GM18508 (cell line): ENCODE data around the gene NBPF1.
"Not testable (repeated sequence)": the region's sequence is repeated elsewhere in the genome, so short reads cannot be mapped to it uniquely, and the experiment has no call there.

Experiments used
- ATAC-seq: cut with Tn5 transposase; IDR thresholded peaks from one replicate; pipeline ENCODE4 v1.9.1; 2021; ENCODE audit warnings: moderate number of reproducible peaks; ENCODE audit not compliant: insufficient read depth, unreplicated experiment

NBPF1 gene

DNA sequence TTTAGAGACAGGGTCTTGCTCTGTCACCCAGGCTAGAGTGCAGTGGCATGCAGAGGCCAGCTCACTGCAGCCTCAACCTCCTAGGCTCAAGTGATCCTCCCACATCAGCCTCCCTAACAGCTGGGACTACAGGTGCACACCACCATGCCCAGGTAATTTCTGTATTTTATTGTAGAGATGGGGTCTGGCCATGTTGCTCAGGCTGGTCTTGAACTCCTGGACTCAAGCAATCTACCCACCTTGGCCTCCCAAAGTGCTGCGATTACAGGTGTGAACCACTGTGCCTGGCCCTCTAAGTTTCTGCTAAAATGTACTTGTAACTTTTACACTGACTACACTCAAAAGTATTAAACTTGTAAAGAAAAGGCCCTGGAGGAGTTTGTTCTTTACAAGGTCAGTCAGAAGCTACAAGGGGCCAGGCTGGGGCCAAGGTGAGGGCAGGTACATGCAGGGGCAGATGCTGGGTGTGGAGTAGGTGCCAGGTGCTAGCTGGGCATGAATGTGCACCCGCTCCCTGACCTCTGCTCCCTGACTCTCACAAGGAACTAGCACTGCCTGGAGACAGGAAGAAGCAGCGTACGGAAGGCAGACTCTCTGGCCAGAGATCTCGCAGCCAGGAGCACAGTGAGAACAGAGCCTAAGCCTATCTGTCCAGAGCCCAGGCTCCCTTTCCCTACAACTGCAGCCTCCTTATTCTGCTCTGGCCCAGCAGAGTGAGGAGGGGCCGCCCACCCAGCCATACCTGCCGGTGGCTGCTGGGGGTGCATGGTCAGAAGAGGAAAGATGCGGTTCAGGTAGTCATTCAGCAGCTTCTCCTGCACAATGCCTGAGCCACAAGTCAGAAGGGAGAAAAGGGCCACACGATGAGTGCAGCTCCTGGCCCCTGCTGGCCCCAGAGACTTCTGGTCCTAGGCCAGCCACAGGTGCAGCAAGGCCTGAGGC, 28.9 kb upstream of the NBPF1 start:
- not testable (repeated sequence) for ATAC-seq

DNA sequence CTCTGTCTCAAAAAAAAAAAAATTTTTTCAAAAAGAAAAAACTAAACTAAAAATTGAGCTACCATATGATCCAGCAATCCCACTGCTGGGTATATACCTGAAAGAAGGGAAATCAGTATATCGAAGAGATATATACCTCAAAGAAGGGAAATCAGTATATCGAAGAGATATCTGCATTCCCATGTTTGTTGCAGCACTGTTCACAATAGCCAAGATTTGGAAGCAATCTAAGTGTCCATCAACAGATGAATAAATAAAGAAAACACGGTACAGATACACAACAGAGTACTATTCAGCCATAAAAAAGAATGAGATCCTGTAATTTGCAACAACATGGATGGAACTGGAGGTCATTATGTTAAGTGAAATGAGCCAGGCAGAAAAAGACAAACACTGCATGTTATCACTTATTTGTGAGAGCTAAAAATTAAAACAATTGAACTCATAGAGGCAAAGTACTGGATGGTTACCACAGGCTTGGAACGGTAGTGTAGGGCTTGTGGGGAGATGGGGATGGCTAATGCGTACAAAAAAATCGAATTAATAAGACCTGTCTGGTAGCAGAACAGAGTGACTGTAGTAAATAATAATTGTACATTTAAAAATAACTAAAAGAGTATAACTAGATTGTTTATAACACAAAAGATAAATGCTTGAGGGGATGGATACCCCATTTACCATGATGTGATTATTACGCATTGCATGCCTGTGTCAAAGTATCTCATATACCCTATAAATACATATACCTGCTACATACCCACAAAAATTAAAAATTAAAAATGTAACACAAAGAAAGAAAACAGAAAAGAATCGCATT, 28.0 kb upstream of the NBPF1 start:
- ATAC-seq, result not testable (repeated sequence)

GRCh38 chr1:16639091-16640031, 26.0 kb upstream of the NBPF1 start:
- ATAC-seq, result not testable (repeated sequence)

DNA sequence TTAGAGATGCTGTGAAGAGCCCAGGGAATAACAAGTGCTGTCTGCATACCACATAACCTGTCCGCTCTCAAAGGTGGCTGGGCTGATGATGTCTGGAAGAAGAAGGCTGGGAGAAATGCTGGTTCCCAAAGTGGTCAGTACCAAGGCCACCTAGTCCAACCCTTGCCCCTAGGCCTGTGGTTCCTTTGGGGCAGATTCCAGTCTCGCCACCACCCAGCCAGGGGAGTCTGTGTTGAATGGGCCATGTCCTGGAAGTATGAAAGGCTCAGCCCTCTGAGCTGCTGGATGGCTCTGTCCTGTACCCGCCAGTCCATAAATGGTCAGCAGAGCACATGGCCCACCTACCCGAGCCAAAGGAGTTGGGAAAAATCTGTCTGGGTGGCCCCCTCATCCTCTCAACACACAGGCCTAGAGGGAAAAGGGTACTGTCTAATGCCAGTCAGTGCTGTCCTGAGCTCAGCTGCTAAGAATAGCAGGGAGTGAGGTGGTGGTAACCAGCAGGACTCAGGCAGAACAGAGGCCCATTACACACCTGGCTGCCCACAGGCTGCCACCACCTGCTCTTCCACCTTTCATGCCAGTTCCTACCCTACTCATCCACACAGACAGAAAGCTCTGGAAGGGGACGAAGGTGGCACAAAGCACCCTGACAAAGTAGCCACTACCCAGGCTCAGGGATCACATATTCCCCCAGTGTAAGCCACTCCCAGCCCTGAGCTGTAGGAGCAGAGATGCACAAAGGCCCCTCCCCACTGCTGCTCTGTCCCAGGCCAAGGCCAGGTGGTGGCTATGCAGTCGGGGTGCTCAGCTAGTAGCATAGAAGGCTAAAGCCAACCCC, 24.8 kb upstream of the NBPF1 start:
- not testable (repeated sequence) for ATAC-seq

DNA sequence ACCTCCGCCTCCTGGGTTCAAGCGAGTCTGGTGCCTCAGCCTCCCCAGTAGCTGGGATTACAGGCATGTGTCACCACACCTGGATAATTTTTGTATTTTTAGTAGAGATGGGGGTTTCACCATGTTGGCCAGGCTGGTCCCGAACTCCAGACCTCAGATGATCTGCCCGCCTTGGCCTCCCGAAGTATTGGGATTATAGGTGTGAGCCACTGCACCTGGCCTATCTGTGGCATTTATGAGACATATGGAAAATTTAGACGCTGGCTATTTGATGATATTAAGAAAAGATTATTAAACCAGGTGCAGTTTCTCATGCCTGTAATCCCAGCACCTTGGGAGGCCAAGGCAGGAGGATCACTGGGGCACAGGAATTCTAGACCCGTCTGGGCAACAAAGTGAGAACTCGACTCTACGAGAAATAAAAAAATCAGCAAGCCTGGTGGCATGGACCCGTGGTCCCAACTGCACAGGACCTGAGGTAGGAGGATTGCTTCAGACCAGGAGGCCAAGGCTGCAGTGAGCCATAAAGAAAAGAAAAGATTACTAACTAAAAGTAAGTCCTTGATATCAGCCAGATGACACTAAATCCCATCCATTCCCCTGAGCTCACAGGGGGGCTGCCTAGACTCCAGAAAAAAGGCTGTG, 23.3 kb upstream of the NBPF1 start:
- ATAC-seq, result not testable (repeated sequence)

DNA sequence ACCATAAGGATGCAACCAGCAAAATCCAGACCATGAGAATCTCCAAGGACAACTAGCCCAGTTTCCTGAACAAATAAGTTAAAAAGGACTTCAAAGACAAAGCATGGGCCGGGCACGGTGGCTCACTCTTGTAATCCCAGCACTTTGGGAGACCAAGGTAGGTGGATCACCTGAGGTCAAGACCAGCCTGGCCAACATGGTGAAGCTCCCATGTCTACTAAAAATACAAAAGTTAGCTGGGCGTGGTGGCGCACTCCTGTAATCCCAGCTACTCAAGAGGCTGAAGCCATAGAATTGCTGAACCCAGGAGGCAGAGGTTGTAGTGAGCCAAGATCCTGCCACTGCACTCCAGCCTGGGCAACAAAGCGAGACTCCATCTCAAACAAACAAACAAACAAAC, 22.6 kb upstream of the NBPF1 start:
- ATAC-seq, result not testable (repeated sequence)

- ATAC-seq, result not testable (repeated sequence)
Measured at GRCh38 chr1:16633540-16634282, 20.3 kb upstream of the NBPF1 start.

- ATAC-seq, result not testable (repeated sequence)
Measured at GRCh38 chr1:16632044-16632850, 18.9 kb upstream of the NBPF1 start.

DNA sequence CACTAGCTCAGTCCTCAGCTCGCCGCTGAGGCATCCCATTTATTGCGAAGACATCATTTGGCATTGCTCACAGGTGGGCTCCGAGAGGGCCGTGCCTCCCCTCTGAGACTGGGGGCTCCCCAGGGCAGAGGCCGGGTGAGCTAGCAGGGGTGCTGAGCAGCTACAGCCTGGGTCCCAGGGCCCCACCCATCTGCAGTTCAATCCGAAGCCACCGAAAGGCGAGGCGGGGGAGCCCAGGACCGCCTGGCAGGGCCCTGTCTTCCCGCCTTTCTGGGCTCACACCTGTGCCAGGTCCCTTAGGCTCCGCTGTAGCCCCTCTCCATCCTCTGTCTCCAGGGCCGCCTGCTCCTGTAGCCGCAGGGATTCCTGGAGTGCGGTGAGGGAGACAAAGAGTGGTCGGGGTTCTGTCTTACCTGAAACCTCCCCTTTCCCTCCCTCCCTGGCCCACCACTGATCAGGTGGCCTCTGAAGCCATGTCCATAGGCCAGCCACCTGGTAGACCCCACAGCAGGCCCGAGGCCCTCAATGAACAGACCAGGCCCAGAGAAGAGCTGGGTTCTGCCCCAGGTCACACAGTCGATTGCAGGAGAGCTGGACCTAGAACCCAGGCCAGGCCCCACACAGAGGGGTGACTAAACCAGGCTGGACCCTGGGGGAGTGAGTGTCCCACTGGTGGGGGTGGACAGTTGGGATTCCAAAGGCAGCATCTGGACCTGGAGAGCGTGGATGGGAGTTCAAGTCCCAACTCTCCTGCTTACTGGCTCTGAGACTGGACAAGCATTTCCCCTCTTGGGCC, 18.1 kb upstream of the NBPF1 start:
- ATAC-seq, result no peak

DNA sequence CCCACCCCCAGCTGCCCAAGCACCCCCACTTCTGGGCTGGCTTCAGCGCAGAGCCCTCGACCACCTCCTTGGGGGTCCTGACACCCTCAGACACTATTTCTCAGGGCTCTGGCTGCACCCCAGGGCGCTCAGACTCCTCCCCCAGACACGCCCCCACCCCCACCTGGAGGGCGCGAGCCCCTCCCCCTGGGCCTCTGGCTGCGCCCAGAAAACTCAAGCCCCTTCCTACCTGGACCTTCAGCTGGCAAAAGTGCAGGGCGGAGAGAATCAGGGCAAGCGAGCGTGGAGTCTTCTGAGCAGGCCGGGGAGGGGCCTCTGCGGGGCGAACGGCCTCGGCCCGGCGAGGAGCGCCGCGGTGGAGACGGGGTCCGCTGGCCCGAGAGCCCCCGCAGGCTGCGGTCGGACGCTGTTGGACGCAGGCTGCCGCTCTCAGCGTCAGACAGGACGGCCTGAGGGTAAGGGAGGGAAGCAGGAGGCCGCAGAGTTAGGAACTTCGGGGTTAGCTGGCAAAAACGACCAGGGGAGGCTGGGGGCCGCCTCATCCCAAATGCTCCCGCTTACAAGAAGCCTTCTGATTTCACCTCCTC, 17.4 kb upstream of the NBPF1 start:
- no peak for ATAC-seq

DNA sequence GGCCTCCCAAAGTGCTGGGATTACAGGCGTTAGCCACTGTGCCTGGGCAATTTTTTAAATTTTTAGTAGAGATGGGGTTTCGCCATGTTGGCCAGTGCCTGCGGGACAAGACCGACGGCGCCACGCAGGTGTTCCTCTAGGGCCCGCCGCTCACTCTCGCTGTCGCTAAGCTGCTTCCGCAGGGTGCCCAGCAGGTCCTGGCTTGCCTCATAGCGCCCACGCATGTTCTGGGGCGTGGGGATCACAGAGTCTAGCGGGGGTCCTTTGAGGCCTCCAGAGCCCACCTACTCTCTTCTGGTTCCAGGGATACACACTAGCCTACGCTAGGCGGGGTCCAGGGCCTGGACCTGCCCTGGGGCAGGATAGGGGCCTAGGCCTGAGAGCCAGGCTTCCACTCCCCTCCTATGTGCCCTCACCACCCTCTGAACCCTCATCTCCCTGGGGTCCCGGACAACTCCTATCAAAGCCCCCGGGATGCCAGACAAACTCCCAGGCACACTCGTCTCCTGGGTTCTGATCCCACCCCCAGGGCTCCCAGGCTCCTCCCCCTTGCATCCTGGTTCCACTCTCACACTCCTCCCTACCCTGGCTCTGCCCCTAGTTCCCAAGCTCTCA, 16.7 kb upstream of the NBPF1 start:
- ATAC-seq, result not testable (repeated sequence)

DNA sequence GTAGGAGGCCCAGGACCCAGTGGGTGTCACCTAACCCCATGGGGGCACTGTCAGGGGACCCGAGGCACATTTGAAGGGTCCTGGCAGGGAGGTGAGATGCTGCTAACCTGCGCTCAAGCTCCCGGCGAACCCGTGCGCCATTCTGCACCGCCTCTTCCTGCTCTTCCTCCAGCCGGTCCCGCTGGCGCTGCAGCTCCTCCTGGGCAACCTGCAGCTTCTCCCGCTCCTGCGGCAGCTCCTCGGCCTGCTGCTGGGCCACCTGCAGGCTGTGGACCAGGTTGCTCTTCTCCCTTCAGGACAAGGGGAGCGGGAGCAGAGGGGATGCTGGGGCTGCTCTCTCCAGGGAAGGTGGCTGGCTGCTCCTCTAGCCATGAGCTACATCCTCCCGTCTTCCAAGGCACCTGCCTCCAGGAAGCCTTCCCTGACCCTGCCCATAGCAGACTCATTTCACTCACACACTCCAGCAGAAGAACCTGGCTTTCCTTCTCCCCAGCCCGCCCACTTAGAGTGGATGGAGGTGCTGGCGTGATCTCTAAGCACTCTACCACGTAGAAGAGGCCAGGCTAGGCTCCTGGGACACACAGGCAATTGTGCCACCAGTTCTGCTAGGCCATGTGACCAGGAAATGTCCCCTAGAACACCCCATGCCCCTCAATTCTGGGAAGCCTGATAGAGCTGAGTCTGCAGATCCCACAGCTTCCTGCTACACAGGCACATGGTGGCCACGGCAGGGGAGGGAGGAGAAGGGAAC, 15.2 kb upstream of the NBPF1 start:
- no peak for ATAC-seq

GRCh38 chr1:16626409-16626983, 13.1 kb upstream of the NBPF1 start:
- ATAC-seq, result not testable (repeated sequence)

- no peak for ATAC-seq
Measured at GRCh38 chr1:16625497-16626408, 12.4 kb upstream of the NBPF1 start.
